PC-3 (cell line): ENCODE results near the gene LBHD2. TPM values are rescaled to one million over a fixed set of nuclear protein-coding genes. Genes with fewer than 3 reads are reported as not detected.

Experiments used
- ATAC-seq: fragments of 200-7000 bp; cut with Tn5 transposase; 2 replicates; pipeline ENCODE4 v1.9.1; 2020; ENCODE audit warnings: mild to moderate bottlenecking, moderate library complexity
- BruUV-seq: library from RNA; stranded (reverse); fragments of 400-500 nt; replicated peaks from 2 replicates; lab custom pipeline; 2021; lab: Mats Ljungman, UMichigan
- CTCF ChIA-PET: fragments of 300-600 bp; sonication (Branson Sonifier 250); formaldehyde crosslinking; loops from one replicate; lab custom pipeline; 2022; ENCODE audit warnings: antibody characterized with exemption; lab: Charles Lee
- POLR2A ChIA-PET: fragments of 300-600 bp; sonication (Branson Sonifier 250); formaldehyde crosslinking; loops from one replicate; lab custom pipeline; 2022; ENCODE audit warnings: antibody characterized with exemption; ENCODE audit not compliant: unreplicated experiment; lab: Charles Lee
- DNase-seq: peaks from one replicate; pipeline ENCODE4 v3.0.0-alpha.2; 2015
- H2AFZ ChIP-seq: fragments of 300-600 bp; sonication (generic); 2 replicates; pipeline ENCODE4 v1.6.0; 2016; ENCODE audit warnings: antibody characterized with exemption, low read length
- H3F3A ChIP-seq: fragments of 300-600 bp; sonication (generic); one replicate; pipeline ENCODE4 v1.6.0; 2017; ENCODE audit warnings: antibody characterized with exemption, low read length, control low read depth, mild to moderate bottlenecking; ENCODE audit not compliant: unreplicated experiment
- H3K27ac ChIP-seq: fragments of 300-600 bp; sonication (generic); 2 replicates; pipeline ENCODE4 v1.5.1; 2016; ENCODE audit warnings: mild to moderate bottlenecking, low read length
- H3K27me3 ChIP-seq: fragments of 300-600 bp; sonication (generic); 2 replicates; pipeline ENCODE4 v1.6.1; 2016; ENCODE audit warnings: low read length, mixed read lengths
- H3K36me3 ChIP-seq: fragments of 300-600 bp; sonication (generic); 2 replicates; pipeline ENCODE4 v1.6.1; 2016; ENCODE audit warnings: low read depth, mixed run types, low read length, mixed read lengths
- H3K4me1 ChIP-seq: fragments of 300-600 bp; sonication (generic); 2 replicates; pipeline ENCODE4 v1.5.1; 2016; ENCODE audit warnings: low read length; ENCODE audit not compliant: insufficient read depth
- H3K4me2 ChIP-seq: fragments of 300-600 bp; sonication (generic); 2 replicates; pipeline ENCODE4 v1.6.0; 2016; ENCODE audit warnings: low read length
- H3K4me3 ChIP-seq: fragments of 300-600 bp; sonication (generic); 2 replicates; pipeline ENCODE4 v1.5.1; 2016; ENCODE audit warnings: mild to moderate bottlenecking, low read length, mixed read lengths
- H3K79me2 ChIP-seq: fragments of 300-600 bp; sonication (generic); 2 replicates; pipeline ENCODE4 v1.6.1; 2017; ENCODE audit warnings: low read length, mixed read lengths
- H3K9ac ChIP-seq: fragments of 300-600 bp; sonication (generic); 2 replicates; pipeline ENCODE4 v1.6.0; 2016; ENCODE audit warnings: mild to moderate bottlenecking, low read length
- H3K9me2 ChIP-seq: fragments of 300-600 bp; sonication (generic); replicated peaks from 2 replicates; pipeline ENCODE4 v1.6.1; 2016; ENCODE audit warnings: mixed run types, low read length, mixed read lengths
- H3K9me3 ChIP-seq: fragments of 300-600 bp; sonication (generic); 2 replicates; pipeline ENCODE4 v1.6.1; 2016; ENCODE audit warnings: low read length, mixed read lengths
- H4K20me1 ChIP-seq: fragments of 300-600 bp; sonication (generic); 2 replicates; pipeline ENCODE4 v1.6.1; 2016; ENCODE audit warnings: low read length, mixed read lengths
- CTCF ChIP-seq: fragments of 300-600 bp; sonication (generic); conservative IDR thresholded peaks from 2 replicates; pipeline ENCODE4 v1.5.1; 2017; ENCODE audit warnings: antibody characterized with exemption, low read depth, mild to moderate bottlenecking, low read length
- EZH2 ChIP-seq: fragments of 300-600 bp; sonication (generic); IDR thresholded peaks from one replicate; pipeline ENCODE4 v1.6.1; 2017; ENCODE audit warnings: antibody characterized with exemption, mild to moderate bottlenecking, low read length; ENCODE audit not compliant: unreplicated experiment
- EZH2phosphoT487 ChIP-seq: fragments of 300-600 bp; sonication (generic); IDR thresholded peaks from 2 replicates; pipeline ENCODE4 v1.6.1; 2018; ENCODE audit warnings: mild to moderate bottlenecking, antibody characterized with exemption, low read length, borderline replicate concordance
- intact Hi-C: fragments of 100-400 bp; cut with micrococcal nuclease; formaldehyde crosslinking; loops from 2 replicates; pipeline ENCODE4 v1.9.0; 2023
- total RNA-seq: library from RNA; depleted of rRNA; stranded (reverse); fragments of >200 nt; gene quantifications from 2 replicates; pipeline ENCODE4 v1.2.3, GENCODE V29; 2014

The LBHD2 gene
- total RNA-seq, 1 experiment from 2014 or later, result not detected

- DNase-seq (no peak), ATAC-seq (no peak)
- Histone ChIP-seq H3K36me3 (peaks cover 22% of the 10 kb centered on the region), H2AFZ (no peak overlapping the region), H3K9me2 (no peaks in the 10 kb centered on the region), H3K9ac (0 out of 2 replicates have a peak overlapping the region, but pooled peaks have one; percentile 4), H3K4me3 (no peak overlapping the region), H3K27ac (peak overlapping the region; percentile 96), H3K4me2 (0 out of 2 replicates have a peak overlapping the region, but pooled peaks have one; percentile 80), H3K4me1 (peaks cover 23% of the 10 kb centered on the region), H3K9me3 (no peaks in the 10 kb centered on the region), H3K79me2 (no peaks in the 10 kb centered on the region), H4K20me1 (no peaks in the 10 kb centered on the region), H3F3A (no peaks in the 10 kb centered on the region), H3K27me3 (no peaks in the 10 kb centered on the region)
- BruUV-seq, result no TSS peak
- ChIA-PET CTCF (interaction anchor here (0.6 to 0.9 kb wide), 2 partner anchors 11 to 33 kb away, joined by 3 read pairs; no protein-coding TSS in a partner anchor), POLR2A (no interaction called here)
- TF ChIP-seq EZH2phosphoT487 (no peak), CTCF (no peak), EZH2 (no peak)
- intact Hi-C loops, result no loop called here
These were observed 53.8 kb downstream of the LBHD2 start for GRCh38 chr14:103137689-103138300.

GRCh38 chr14:103138301-103139131 lies 54.5 kb downstream of the LBHD2 start:
- Histone ChIP-seq H3K9me3 (no peaks in the 10 kb centered on the region), H3K4me3 (no peak overlapping the region), H2AFZ (no peak overlapping the region), H3K9ac (no peak overlapping the region), H3K4me2 (no peak overlapping the region), H4K20me1 (no peaks in the 10 kb centered on the region), H3K27ac (no peak overlapping the region), H3F3A (no peaks in the 10 kb centered on the region), H3K9me2 (no peaks in the 10 kb centered on the region), H3K4me1 (peaks cover 30% of the 10 kb centered on the region), H3K36me3 (peaks cover 15% of the 10 kb centered on the region; the same call in 1 of the 2 replicates), H3K79me2 (no peaks in the 10 kb centered on the region), H3K27me3 (no peaks in the 10 kb centered on the region)
- TF ChIP-seq CTCF (no peak), EZH2phosphoT487 (no peak), EZH2 (no peak)
- ChIA-PET POLR2A (no interaction called here), CTCF (no interaction called here)
- ATAC-seq (no peak), DNase-seq (no peak)
- BruUV-seq, result no TSS peak
- intact Hi-C loops, result no loop called here
